IMR-90 (cell line): ENCODE data around the gene PLCH2. TPM values are rescaled to one million over a fixed set of nuclear protein-coding genes. Genes with fewer than 3 reads are reported as not detected.

Source experiments
- ATAC-seq: fragments of 200-7000 bp; cut with Tn5 transposase; 2 replicates; pipeline ENCODE4 v1.9.1; 2020; ENCODE audit warnings: low read depth, mild to moderate bottlenecking, moderate library complexity
- BruUV-seq: library from RNA; stranded (reverse); fragments of 400-500 nt; replicated peaks from 2 replicates; lab custom pipeline; 2021; lab: Mats Ljungman, UMichigan
- CTCF ChIA-PET: fragments of 300-600 bp; formaldehyde crosslinking; extraction: SDS; loops from one replicate; lab custom pipeline; 2021; ENCODE audit warnings: antibody characterized with exemption; lab: Yijun Ruan, JAX
- POLR2A ChIA-PET: fragments of 300-600 bp; sonication (Branson Sonifier 250); formaldehyde crosslinking; loops from one replicate; lab custom pipeline; 2022; ENCODE audit warnings: antibody characterized with exemption; ENCODE audit not compliant: unreplicated experiment; lab: Charles Lee
- DNase-seq: peaks from one replicate; pipeline ENCODE4 v3.0.0; 2013
- H2AFZ ChIP-seq: replicated peaks from 2 replicates; pipeline ENCODE3; 2013; ENCODE audit warnings: low read length, mild to moderate bottlenecking; ENCODE audit not compliant: poor library complexity
- H2AK5ac ChIP-seq: 2 replicates; pipeline ENCODE4 v1.6.1; 2013; ENCODE audit warnings: low read depth, low read length, inconsistent platforms
- H2AK9ac ChIP-seq: replicated peaks from 2 replicates; pipeline ENCODE3; 2013; ENCODE audit warnings: mild to moderate bottlenecking, low read depth, low read length, moderate library complexity; ENCODE audit not compliant: poor library complexity
- H2BK120ac ChIP-seq: 2 replicates; pipeline ENCODE4 v1.6.1; 2013; ENCODE audit warnings: low read depth, low read length, inconsistent platforms
- H2BK15ac ChIP-seq: 3 replicates; pipeline ENCODE4 v1.6.1; 2013; ENCODE audit warnings: low read depth, low read length, inconsistent platforms
- H2BK20ac ChIP-seq: 2 replicates; pipeline ENCODE4 v1.6.1; 2013; ENCODE audit warnings: low read depth, mild to moderate bottlenecking, inconsistent platforms, low read length, moderate library complexity
- H2BK5ac ChIP-seq: 2 replicates; pipeline ENCODE4 v1.6.1; 2013; ENCODE audit warnings: mild to moderate bottlenecking, low read depth, low read length, inconsistent platforms; ENCODE audit not compliant: poor library complexity, severe bottlenecking
- H3K14ac ChIP-seq: replicated peaks from 2 replicates; pipeline ENCODE4 v1.6.1; 2013; ENCODE audit warnings: low read depth, low read length, inconsistent platforms
- H3K18ac ChIP-seq: 2 replicates; pipeline ENCODE4 v1.6.1; 2013; ENCODE audit warnings: low read depth, low read length, control low read depth
- H3K23ac ChIP-seq: 2 replicates; pipeline ENCODE4 v1.6.1; 2013; ENCODE audit warnings: low read depth, low read length, inconsistent platforms
- H3K27ac ChIP-seq: 2 replicates; pipeline ENCODE4 v1.5.1; 2013; ENCODE audit warnings: mild to moderate bottlenecking, control low read depth, low read length; ENCODE audit not compliant: insufficient read depth
- H3K27me3 ChIP-seq: 2 replicates; pipeline ENCODE4 v1.6.1; 2013; ENCODE audit warnings: low read length; ENCODE audit not compliant: control insufficient read depth, insufficient read depth
- H3K36me3 ChIP-seq: 2 replicates; pipeline ENCODE4 v1.6.1; 2013; ENCODE audit warnings: low read length, mixed read lengths; ENCODE audit not compliant: control insufficient read depth, insufficient read depth
- H3K4ac ChIP-seq: 2 replicates; pipeline ENCODE4 v1.6.1; 2013; ENCODE audit warnings: low read depth, low read length, inconsistent platforms
- H3K4me1 ChIP-seq: 2 replicates; pipeline ENCODE4 v1.6.1; 2013; ENCODE audit warnings: low read length, mixed read lengths; ENCODE audit not compliant: control insufficient read depth, insufficient read depth
- H3K4me2 ChIP-seq: 2 replicates; pipeline ENCODE4 v1.6.1; 2013; ENCODE audit warnings: low read depth, mild to moderate bottlenecking, control low read depth, low read length, moderate library complexity
- H3K4me3 ChIP-seq: 2 replicates; pipeline ENCODE4 v1.5.1; 2013; ENCODE audit warnings: low read depth, mild to moderate bottlenecking, control low read depth, low read length, moderate library complexity; ENCODE audit not compliant: insufficient read depth
- H3K56ac ChIP-seq: 2 replicates; pipeline ENCODE4 v1.6.1; 2013; ENCODE audit warnings: low read length, inconsistent platforms; ENCODE audit not compliant: insufficient read depth; ENCODE audit errors: extremely low read depth
- H3K79me1 ChIP-seq, 2 experiments: 2 replicates each; pipeline ENCODE4 v1.6.1; 2013; ENCODE audit warnings: low read length in 2 of 2, inconsistent platforms in 1 of 2, low read depth in 1 of 2
- H3K9ac ChIP-seq: 2 replicates; pipeline ENCODE4 v1.6.1; 2013; ENCODE audit warnings: low read depth, low read length, control low read depth
- H3K9me1 ChIP-seq: 2 replicates; pipeline ENCODE4 v1.6.1; 2013; ENCODE audit warnings: low read length, inconsistent platforms; ENCODE audit not compliant: insufficient read depth
- H3K9me3 ChIP-seq: 2 replicates; pipeline ENCODE4 v1.6.1; 2013; ENCODE audit warnings: low read length; ENCODE audit not compliant: control insufficient read depth, insufficient read depth
- H4K20me1 ChIP-seq: 2 replicates; pipeline ENCODE4 v1.6.1; 2013; ENCODE audit warnings: low read length, inconsistent platforms; ENCODE audit not compliant: insufficient read depth
- H4K5ac ChIP-seq: 2 replicates; pipeline ENCODE4 v1.6.1; 2013; ENCODE audit warnings: mild to moderate bottlenecking, low read depth, low read length, control low read depth
- H4K8ac ChIP-seq, 2 experiments: 2 replicates each; pipeline ENCODE4 v1.6.1; 2013; ENCODE audit warnings: low read depth in 2 of 2, low read length in 2 of 2, control low read depth in 1 of 2, inconsistent platforms in 1 of 2
- H4K91ac ChIP-seq: 2 replicates; pipeline ENCODE4 v1.6.1; 2013; ENCODE audit warnings: low read depth, low read length, inconsistent platforms; ENCODE audit not compliant: insufficient read depth
- CEBPB ChIP-seq: IDR thresholded peaks from 2 replicates; pipeline ENCODE4 v1.6.1; 2012; ENCODE audit warnings: low read depth, low read length, improper control_type of control experiment
- FOS ChIP-seq: fragments of 150-350 bp; IDR thresholded peaks from 2 replicates; pipeline ENCODE4 v1.6.1; 2016; ENCODE audit warnings: low read depth, low read length
- NFE2L2 ChIP-seq: fragments of 150-350 bp; IDR thresholded peaks from 2 replicates; pipeline ENCODE4 v1.6.1; 2016; ENCODE audit warnings: low read depth, mild to moderate bottlenecking, low read length
- WGBS, 2 experiments: methylation state at CpG; one replicate each; pipeline versions ENCODE4 v1.1.5 to v1.1.7; 2013; ENCODE audit warnings: missing lambda C conversion rate in 2 of 2; ENCODE audit not compliant: insufficient read length in 1 of 2; ENCODE audit errors: extremely low coverage in 2 of 2; 5-methylcytosine and 5-hydroxymethylcytosine counted together
- dilution Hi-C: fragments of 300-500 bp; cut with HindIII; formaldehyde crosslinking; loops from one replicate; pipeline ENCODE4 v1.14.3; 2018; ENCODE audit warnings: low sequenced_read_pairs; ENCODE audit not compliant: unreplicated experiment
- in situ Hi-C: fragments of 300-500 bp; cut with MboI; formaldehyde crosslinking; loops from 3 replicates; pipeline ENCODE4 v1.14.3; 2019; ENCODE audit warnings: low sequenced_read_pairs, inconsistent platforms, mixed read lengths
- intact Hi-C: fragments of 100-400 bp; cut with micrococcal nuclease; formaldehyde crosslinking; loops from 2 replicates; pipeline ENCODE4 v1.10.0; 2022
- polyA plus RNA-seq, 3 experiments: library from polyadenylated mRNA; depleted of rRNA; stranded (reverse); fragments of >200 nt; gene quantifications; 2 replicates each; pipeline ENCODE4 v1.2.3, GENCODE V29; 2012; ENCODE audit warnings: low replicate concordance in 1 of 3
- total RNA-seq: library from RNA; depleted of rRNA; stranded (reverse); fragments of >200 nt; gene quantifications from 2 replicates; pipeline ENCODE4 v1.2.3, GENCODE V29; 2012

PLCH2 gene
- total and polyA plus RNA-seq, 2 of the 4 experiments (the other 2 are of a cell fraction): 0.18 to 1.9 TPM

- H3K56ac ChIP-seq: no peak overlapping the region
- dilution Hi-C loops: no loop called here
Measured at GRCh38 chr1:2479186-2479585, 3.1 kb downstream of the PLCH2 start.

More at GRCh38 chr1:2479186-2479585, 3.1 kb downstream of the PLCH2 start:
- no peak overlapping the region for H3K14ac ChIP-seq
- no TSS peak for BruUV-seq
- H3K9ac ChIP-seq: no peak overlapping the region
- H3K27me3 ChIP-seq: peaks cover 14% of the 10 kb centered on the region
- no peak overlapping the region for H2BK120ac ChIP-seq
- no peak overlapping the region for H2BK5ac ChIP-seq
- no peak overlapping the region for H3K23ac ChIP-seq
- H4K5ac ChIP-seq: no peak overlapping the region
- in situ Hi-C loops (no loop called here), intact Hi-C loops (no loop called here)
- POLR2A ChIA-PET: interaction anchor here (0.6 kb wide), 1 partner anchor 9 kb away, joined by 3 read pairs; no protein-coding TSS in a partner anchor
- H3K27ac ChIP-seq: no peak overlapping the region
- H3K18ac ChIP-seq: no peak overlapping the region
- H3K9me3 ChIP-seq: no peaks in the 10 kb centered on the region
- H3K4ac ChIP-seq: no peak overlapping the region
- H3K4me1 ChIP-seq: no peaks in the 10 kb centered on the region
- H2BK15ac ChIP-seq: no peak overlapping the region
- H3K4me3 ChIP-seq: no peak overlapping the region
- no peak overlapping the region for H2AK5ac ChIP-seq
- no peak for ATAC-seq
- DNase-seq: no peak
- H4K8ac ChIP-seq: no peak overlapping the region
- no peak overlapping the region for H2BK20ac ChIP-seq
- no peaks in the 10 kb centered on the region for H3K36me3 ChIP-seq
- no peaks in the 10 kb centered on the region for H4K20me1 ChIP-seq
- H3K9me1 ChIP-seq: no peaks in the 10 kb centered on the region
- H2AK9ac ChIP-seq: no peak overlapping the region
- H2AFZ ChIP-seq: no peak overlapping the region
- no peaks in the 10 kb centered on the region for H3K79me1 ChIP-seq
- TF ChIP-seq CEBPB (no peak), FOS (no peak), NFE2L2 (no peak)
- no CpG with 5 or more reads among the region's 20 CpGs for WGBS, 2 experiments
- H3K4me2 ChIP-seq: no peak overlapping the region
- no peak overlapping the region for H4K91ac ChIP-seq
- CTCF ChIA-PET: no interaction called here
